Activated CD4-positive, alpha-beta T cell treated with anti-CD3 and anti-CD28 coated beads, Interleukin-2, amount 10 ng/mL, durations not matched to agents 24 days and 14 days (primary cell): ENCODE data around the gene NPM3. TPM values are rescaled to one million over a fixed set of nuclear protein-coding genes. Genes with fewer than 3 reads are reported as not detected.

Source experiments
- DNase-seq: peaks from one replicate; pipeline ENCODE4 v3.0.0; 2022
- H3K27ac Mint-ChIP-seq: one replicate; pipeline ENCODE4 v1.8.0; 2022; ENCODE audit warnings: mild to moderate bottlenecking, mixed read lengths
- H3K27me3 Mint-ChIP-seq: one replicate; pipeline ENCODE4 v1.8.0; 2022; ENCODE audit warnings: mixed read lengths
- H3K36me3 Mint-ChIP-seq: one replicate; pipeline ENCODE4 v1.8.0; 2022; ENCODE audit warnings: low read depth, mild to moderate bottlenecking, mixed read lengths
- H3K4me1 Mint-ChIP-seq: one replicate; pipeline ENCODE4 v1.8.0; 2021; ENCODE audit warnings: mixed read lengths
- H3K4me3 Mint-ChIP-seq: one replicate; pipeline ENCODE4 v1.8.0; 2022; ENCODE audit warnings: mild to moderate bottlenecking, moderate library complexity, mixed read lengths
- H3K9me3 Mint-ChIP-seq: one replicate; pipeline ENCODE4 v1.8.0; 2021; ENCODE audit warnings: mixed read lengths
- intact Hi-C: fragments of 100-400 bp; cut with micrococcal nuclease; formaldehyde crosslinking; loops from one replicate; pipeline ENCODE4 v1.15.1; 2023
- total RNA-seq: library from RNA; stranded (reverse); gene quantifications from 2 replicates; pipeline ENCODE4 v1.2.3, GENCODE V29; 2022

NPM3 gene
- total RNA-seq, 1 donor from 2014 or later = 175 TPM

- Mint-ChIP-seq H3K4me1 (no peaks in the 10 kb centered on the region), H3K27me3 (peaks cover 21% of the 10 kb centered on the region), H3K36me3 (no peaks in the 10 kb centered on the region), H3K27ac (no peak overlapping the region), H3K9me3 (no peaks in the 10 kb centered on the region), H3K4me3 (no peak overlapping the region)
- no peak for DNase-seq
- intact Hi-C loops = no loop called here
Measured at GRCh38 chr10:101744267-101744666, 39.0 kb downstream of the NPM3 start.

- Mint-ChIP-seq H3K27ac (no peak overlapping the region), H3K36me3 (no peaks in the 10 kb centered on the region), H3K4me3 (no peak overlapping the region), H3K4me1 (no peaks in the 10 kb centered on the region), H3K27me3 (peaks cover 21% of the 10 kb centered on the region), H3K9me3 (no peaks in the 10 kb centered on the region)
- intact Hi-C loops = no loop called here
- no peak for DNase-seq
Measured at GRCh38 chr10:101741938-101742337, 41.3 kb downstream of the NPM3 start.

- no peak overlapping the region for H3K4me3 Mint-ChIP-seq
- H3K27me3 Mint-ChIP-seq = peaks cover 28% of the 10 kb centered on the region
- no peaks in the 10 kb centered on the region for H3K36me3 Mint-ChIP-seq
- no peaks in the 10 kb centered on the region for H3K9me3 Mint-ChIP-seq
- DNase-seq = no peak
- no peak overlapping the region for H3K27ac Mint-ChIP-seq
- intact Hi-C loops = no loop called here
- no peaks in the 10 kb centered on the region for H3K4me1 Mint-ChIP-seq
Measured at GRCh38 chr10:101736666-101737065, 46.6 kb downstream of the NPM3 start.

GRCh38 chr10:101732096-101732495, 51.1 kb downstream of the NPM3 start:
- intact Hi-C loops = no loop called here
- Mint-ChIP-seq H3K4me1 (no peaks in the 10 kb centered on the region), H3K27ac (no peak overlapping the region), H3K27me3 (peaks cover 36% of the 10 kb centered on the region), H3K4me3 (no peak overlapping the region), H3K9me3 (no peaks in the 10 kb centered on the region), H3K36me3 (no peaks in the 10 kb centered on the region)
- DNase-seq = no peak

Other genes with a start within 250 kb of the NPM3 start
- gene POLL, start 195.2 kb downstream of the NPM3 start, total RNA-seq = 32.2 and 33.8 TPM in 2 replicates
- gene DPCD, start 195.1 kb downstream of the NPM3 start, total RNA-seq = 5.4 and 6.4 TPM in 2 replicates
- 28.4 and 32.0 TPM in 2 replicates for gene FBXW4, start 88.3 kb downstream of the NPM3 start, total RNA-seq
- 0.35 TPM in 1 of 2 replicates, not detected in the other for gene FGF8, start 7.3 kb downstream of the NPM3 start, total RNA-seq
- 99.9 and 102 TPM in 2 replicates for gene OGA, start 35.0 kb upstream of the NPM3 start, total RNA-seq
- 2.3 and 3.5 TPM in 2 replicates for gene KCNIP2, start 60.4 kb upstream of the NPM3 start, total RNA-seq